ENCODE measurements around the gene ARPC1A.

GRCh38 chr7:99363286-99363685 lies 37.6 kb downstream of the ARPC1A start:
- TF ChIP-seq POLR2A (IDR thresholded peaks at IDR 0.05; ENCODE audit: low read depth, low read length) (no peak), TAF1 (IDR thresholded peaks at IDR 0.05; ENCODE audit: low read depth, low read length) (no peak), POLR2AphosphoS5 (IDR thresholded peaks at IDR 0.05; ENCODE audit: low read depth, low read length) (no peak), SPI1 (IDR thresholded peaks at IDR 0.05; ENCODE audit: low read depth, low read length) (no peak), PAX5 (IDR thresholded peaks at IDR 0.05; ENCODE audit: insufficient read depth, low read length, severe bottlenecking) (no peak)

All from GM12891 (cell line).